ENCODE data around the gene OR2F1. TPM values are rescaled to one million over a fixed set of nuclear protein-coding genes. Genes with fewer than 3 reads are reported as not detected.
"Not testable (repeated sequence)": the region's sequence is repeated elsewhere in the genome, so short reads cannot be mapped to it uniquely, and the experiment has no call there.

The OR2F1 gene
- total RNA-seq, 1 experiment from 2014 or later, result not detected

GRCh38 chr7:144004703-144005102 lies 50.1 kb downstream of the OR2F1 start:
- Histone ChIP-seq H3K36me3 (no peaks in the 10 kb centered on the region), H3K9me3 (replicated peaks) (no peaks in the 10 kb centered on the region; the same call in 1 of the 2 replicates), H3K4me1 (replicated peaks) (no peaks in the 10 kb centered on the region), H3K4me3 (no peak overlapping the region), H3K27me3 (replicated peaks) (no peaks in the 10 kb centered on the region), H3K27ac (no peak overlapping the region)
- no peak for DNase-seq (ENCODE audit: low read depth in 1 of 2, low spot score in 2 of 2)

GRCh38 chr7:144006029-144006691 lies 51.5 kb downstream of the OR2F1 start:
- Histone ChIP-seq H3K4me3 (no peak overlapping the region), H3K27me3 (replicated peaks) (no peaks in the 10 kb centered on the region), H3K36me3 (no peaks in the 10 kb centered on the region), H3K27ac (no peak overlapping the region), H3K4me1 (replicated peaks) (no peaks in the 10 kb centered on the region), H3K9me3 (replicated peaks) (no peaks in the 10 kb centered on the region; the same call in 1 of the 2 replicates)
- no peak for DNase-seq (ENCODE audit: low read depth in 1 of 2, low spot score in 2 of 2)

GRCh38 chr7:144006692-144007042 lies 52.0 kb downstream of the OR2F1 start:
- no peak for DNase-seq (ENCODE audit: low read depth in 1 of 2, low spot score in 2 of 2)
- Histone ChIP-seq H3K4me3 (no peak overlapping the region), H3K27me3 (replicated peaks) (no peaks in the 10 kb centered on the region), H3K27ac (no peak overlapping the region), H3K9me3 (replicated peaks) (no peaks in the 10 kb centered on the region; the same call in 1 of the 2 replicates), H3K36me3 (no peaks in the 10 kb centered on the region), H3K4me1 (replicated peaks) (no peaks in the 10 kb centered on the region)

GRCh38 chr7:144009361-144009760 lies 54.7 kb downstream of the OR2F1 start:
- Histone ChIP-seq H3K27ac (no peak overlapping the region), H3K36me3 (no peaks in the 10 kb centered on the region), H3K4me3 (no peak overlapping the region), H3K9me3 (replicated peaks) (no peaks in the 10 kb centered on the region; the same call in 1 of the 2 replicates), H3K4me1 (replicated peaks) (no peaks in the 10 kb centered on the region), H3K27me3 (replicated peaks) (no peaks in the 10 kb centered on the region)
- no peak for DNase-seq (ENCODE audit: low read depth in 1 of 2, low spot score in 2 of 2)

- H3K4me3 ChIP-seq; H3K9me3 ChIP-seq (replicated peaks); H3K27me3 ChIP-seq (replicated peaks); H3K27ac ChIP-seq; H3K4me1 ChIP-seq (replicated peaks); H3K36me3 ChIP-seq; DNase-seq (ENCODE audit: low read depth in 1 of 2, low spot score in 2 of 2): not testable (repeated sequence)
Observed at GRCh38 chr7:144010061-144010460, 55.4 kb downstream of the OR2F1 start.

- H3K4me3 ChIP-seq; H3K27me3 ChIP-seq (replicated peaks); H3K4me1 ChIP-seq (replicated peaks); DNase-seq (ENCODE audit: low read depth in 1 of 2, low spot score in 2 of 2); H3K9me3 ChIP-seq (replicated peaks); H3K36me3 ChIP-seq; H3K27ac ChIP-seq: not testable (repeated sequence)
Observed at GRCh38 chr7:144010821-144011220, 56.2 kb downstream of the OR2F1 start.

GRCh38 chr7:144011458-144012230 lies 57.0 kb downstream of the OR2F1 start:
- H3K27me3 ChIP-seq (replicated peaks), result no peaks in the 10 kb centered on the region
- no peak overlapping the region for H3K4me3 ChIP-seq
- no peak overlapping the region for H3K27ac ChIP-seq
- no peak for DNase-seq (ENCODE audit: low read depth in 1 of 2, low spot score in 2 of 2)
- H3K9me3 ChIP-seq (replicated peaks), result no peaks in the 10 kb centered on the region; the same call in 1 of the 2 replicates
- no peaks in the 10 kb centered on the region for H3K4me1 ChIP-seq (replicated peaks)
- no peaks in the 10 kb centered on the region for H3K36me3 ChIP-seq

Other genes with a start within 250 kb of the OR2F1 start
- not detected in 2 replicates for gene CTAGE6, start 197.1 kb upstream of the OR2F1 start, total RNA-seq (2014; rRNA removed; shearing (Covaris generic))
- 41.4 and 56.5 TPM in 2 replicates for gene TCAF1, start 52.7 kb upstream of the OR2F1 start, total RNA-seq (2014; rRNA removed; shearing (Covaris generic))
- gene OR2F2, start 19.6 kb upstream of the OR2F1 start, total RNA-seq (2014; rRNA removed; shearing (Covaris generic)), result 0.13 TPM in 1 of 2 replicates, not detected in the other
- gene OR6B1, start 45.5 kb downstream of the OR2F1 start, total RNA-seq (2014; rRNA removed; shearing (Covaris generic)), result not detected in 2 replicates
- gene OR2A5, start 94.1 kb downstream of the OR2F1 start, total RNA-seq (2014; rRNA removed; shearing (Covaris generic)), result not detected in 2 replicates
- gene OR2A25, start 115.0 kb downstream of the OR2F1 start, total RNA-seq (2014; rRNA removed; shearing (Covaris generic)), result not detected in 2 replicates
- gene OR2A12, start 131.4 kb downstream of the OR2F1 start, total RNA-seq (2014; rRNA removed; shearing (Covaris generic)), result not detected in 2 replicates
- gene OR2A2, start 154.7 kb downstream of the OR2F1 start, total RNA-seq (2014; rRNA removed; shearing (Covaris generic)), result not detected in 2 replicates
- gene OR2A14, start 168.3 kb downstream of the OR2F1 start, total RNA-seq (2014; rRNA removed; shearing (Covaris generic)), result not detected in 2 replicates
- gene CTAGE4, start 228.6 kb downstream of the OR2F1 start, total RNA-seq (2014; rRNA removed; shearing (Covaris generic)), result not detected in 2 replicates
- gene ARHGEF35, start 241.0 kb downstream of the OR2F1 start, total RNA-seq (2014; rRNA removed; shearing (Covaris generic)), result 0.53 TPM in 1 of 2 replicates, not detected in the other